CD4-positive, alpha-beta T cell (primary cell): ENCODE results near the gene IL17B. TPM values are rescaled to one million over a fixed set of nuclear protein-coding genes. Genes with fewer than 3 reads are reported as not detected.

Experiments used
- ATAC-seq: fragments of 200-7000 bp; cut with Tn5 transposase; one replicate; pipeline ENCODE4 v1.10.0; 2022; ENCODE audit warnings: mild to moderate bottlenecking; ENCODE audit not compliant: poor library complexity
- CTCF ChIA-PET: fragments of 350-600 bp; sonication (Branson Sonifier 250); formaldehyde crosslinking; loops from one replicate; lab custom pipeline; 2021; ENCODE audit warnings: antibody characterized with exemption, inconsistent platforms; lab: Charles Lee
- POLR2A ChIA-PET: fragments of 350-600 bp; sonication (Branson Sonifier 250); formaldehyde crosslinking; loops from one replicate; lab custom pipeline; 2021; ENCODE audit warnings: antibody characterized with exemption, inconsistent platforms; lab: Charles Lee
- DNase-seq, 14 experiments: peaks; one replicate each; pipeline ENCODE4 v3.0.0-alpha.2; 2013 to 2020; ENCODE audit warnings: mixed read lengths in 2 of 14
- H3K27ac ChIP-seq, 2 donors: one replicate each; pipeline versions ENCODE4 v1.5.1 to v1.7.0; 2013; ENCODE audit warnings: low read length in 2 of 2, low read depth in 1 of 2, mild to moderate bottlenecking in 1 of 2
- H3K27me3 ChIP-seq, 2 experiments: 1 replicate in 1 of 2; 2 replicates in 1 of 2; pipeline versions ENCODE4 v1.6.1 to v1.7.0; 2013; ENCODE audit warnings: low read length in 2 of 2, control low read depth in 1 of 2, mild to moderate bottlenecking in 1 of 2, moderate library complexity in 1 of 2; ENCODE audit not compliant: insufficient read depth in 2 of 2, control insufficient read depth in 1 of 2
- H3K36me3 ChIP-seq: one replicate; pipeline ENCODE4 v1.6.1; 2013; ENCODE audit warnings: low read length, control low read depth; ENCODE audit not compliant: insufficient read depth
- H3K4me1 ChIP-seq: one replicate; pipeline ENCODE4 v1.6.1; 2013; ENCODE audit warnings: low read length, control low read depth; ENCODE audit not compliant: insufficient read depth
- H3K4me3 ChIP-seq: one replicate; pipeline ENCODE4 v1.5.1; 2013; ENCODE audit warnings: mild to moderate bottlenecking, low read length, moderate library complexity
- H3K9me3 ChIP-seq, 2 experiments: 1 replicate in 1 of 2; 2 replicates in 1 of 2; pipeline versions ENCODE4 v1.6.1 to v1.7.0; 2013; ENCODE audit warnings: low read length in 2 of 2, mild to moderate bottlenecking in 2 of 2, control low read depth in 1 of 2, moderate library complexity in 1 of 2; ENCODE audit not compliant: control insufficient read depth in 1 of 2, insufficient read depth in 1 of 2
- H3K27ac Mint-ChIP-seq: one replicate; pipeline ENCODE4 v1.8.0; 2020; ENCODE audit warnings: mixed read lengths
- H3K27me3 Mint-ChIP-seq: one replicate; pipeline ENCODE4 v1.8.0; 2021; ENCODE audit warnings: mixed read lengths
- H3K36me3 Mint-ChIP-seq: one replicate; pipeline ENCODE4 v1.8.0; 2021; ENCODE audit warnings: low read depth, mixed read lengths
- H3K4me1 Mint-ChIP-seq: one replicate; pipeline ENCODE4 v1.8.0; 2021; ENCODE audit warnings: low read depth, mixed read lengths
- H3K4me3 Mint-ChIP-seq: one replicate; pipeline ENCODE4 v1.8.0; 2020; ENCODE audit warnings: mild to moderate bottlenecking, mixed read lengths
- H3K9me3 Mint-ChIP-seq: one replicate; pipeline ENCODE4 v1.8.0; 2020; ENCODE audit warnings: mixed read lengths
- CTCF ChIP-seq: fragments of 200-600 bp; IDR thresholded peaks from one replicate; pipeline ENCODE4 v1.8.0; 2022; ENCODE audit warnings: antibody characterized with exemption, mild to moderate bottlenecking
- intact Hi-C, 2 experiments: fragments of 100-400 bp; cut with DNase I in 1 of 2; cut with micrococcal nuclease in 1 of 2; formaldehyde crosslinking; loops; one replicate each; pipeline versions ENCODE4 v1.15.1 to v1.9.0; 2023 to 2025; cut with DNase I, micrococcal nuclease
- total RNA-seq, 174 experiments: library from RNA in 2 of 174; stranded (reverse) in 2 of 174; gene quantifications; one replicate each; pipeline ENCODE4 v1.2.3 and lab custom pipeline; 2021 to 2026

IL17B gene
- total RNA-seq, 2 experiments from 2014 or later = not detected

GRCh38 chr5:149341876-149342275, 37.2 kb downstream of the IL17B start:
- Mint-ChIP-seq H3K36me3 (peaks cover 12% of the 10 kb centered on the region), H3K4me3 (no peak overlapping the region), H3K27me3 (no peaks in the 10 kb centered on the region), H3K4me1 (peaks cover 28% of the 10 kb centered on the region), H3K27ac (no peak overlapping the region), H3K9me3 (no peaks in the 10 kb centered on the region)
- CTCF ChIA-PET = interaction anchor here (1.1 to 2.8 kb wide), 2 partner anchors 24 to 100 kb away, joined by 3 to 8 read pairs; no protein-coding TSS in a partner anchor
- DNase-seq (no peak), ATAC-seq (no peak)
- H3K36me3 ChIP-seq = no peaks in the 10 kb centered on the region
- intact Hi-C loops = loop anchor here in 1 of 2 experiments (2.0 to 10.0 kb wide), 4 partner anchors 21 to 1013 kb away; partner anchors contain the start of genes FBXO38 and TCOF1
- POLR2A ChIA-PET = no interaction called here
- H3K4me1 ChIP-seq = peaks cover 27% of the 10 kb centered on the region
- no peaks in the 10 kb centered on the region for H3K27me3 ChIP-seq
- no peak overlapping the region for H3K4me3 ChIP-seq
- H3K27ac ChIP-seq = no peak overlapping the region
- TF ChIP-seq CTCF = no peak
- no peaks in the 10 kb centered on the region for H3K9me3 ChIP-seq

- no peaks in the 10 kb centered on the region for H3K36me3 ChIP-seq
- no peak for DNase-seq
- no peaks in the 10 kb centered on the region for H3K9me3 Mint-ChIP-seq
- no peaks in the 10 kb centered on the region for H3K9me3 ChIP-seq
- ChIA-PET CTCF (interaction anchor here (1.0 to 2.8 kb wide), 2 partner anchors 20 to 23 kb away, joined by 3 to 8 read pairs; no protein-coding TSS in a partner anchor), POLR2A (no interaction called here)
- no peaks in the 10 kb centered on the region for H3K27me3 ChIP-seq
- no peak overlapping the region for H3K4me3 ChIP-seq
- no peak for ATAC-seq
- no peak for TF ChIP-seq CTCF
- peaks cover 21% of the 10 kb centered on the region for H3K4me1 Mint-ChIP-seq
- peaks cover 6% of the 10 kb centered on the region for H3K36me3 Mint-ChIP-seq
- no peaks in the 10 kb centered on the region for H3K27me3 Mint-ChIP-seq
- no peak overlapping the region for H3K27ac Mint-ChIP-seq
- intact Hi-C loops = loop anchor here in 1 of 2 experiments (2.0 to 10.0 kb wide), 4 partner anchors 20 to 1014 kb away; partner anchors contain the start of genes FBXO38 and TCOF1
- peaks cover 17% of the 10 kb centered on the region for H3K4me1 ChIP-seq
- H3K27ac ChIP-seq = no peak overlapping the region
- H3K4me3 Mint-ChIP-seq = no peak overlapping the region
These were observed 38.2 kb downstream of the IL17B start for GRCh38 chr5:149340920-149341319.

- CTCF ChIA-PET = interaction anchor here (0.6 kb wide), 1 partner anchor 437 kb away, joined by 3 read pairs; no protein-coding TSS in a partner anchor
- no peaks in the 10 kb centered on the region for H3K27me3 ChIP-seq
- H3K4me1 Mint-ChIP-seq = no peaks in the 10 kb centered on the region
- H3K4me3 Mint-ChIP-seq = no peak overlapping the region
- H3K36me3 Mint-ChIP-seq = no peaks in the 10 kb centered on the region
- DNase-seq (no peak), ATAC-seq (no peak)
- POLR2A ChIA-PET = no interaction called here
- H3K4me3 ChIP-seq = no peak overlapping the region
- no peaks in the 10 kb centered on the region for H3K4me1 ChIP-seq
- no peak overlapping the region for H3K27ac Mint-ChIP-seq
- TF ChIP-seq CTCF = no peak
- no peaks in the 10 kb centered on the region for H3K9me3 ChIP-seq
- intact Hi-C loops = no loop called here
- no peak overlapping the region for H3K27ac ChIP-seq
- no peaks in the 10 kb centered on the region for H3K36me3 ChIP-seq
- H3K9me3 Mint-ChIP-seq = no peaks in the 10 kb centered on the region
- H3K27me3 Mint-ChIP-seq = no peaks in the 10 kb centered on the region
These were observed 40.7 kb downstream of the IL17B start for GRCh38 chr5:149338364-149338763.
